Esophagus squamous epithelium (tissue), 4 donors: ENCODE measurements around the gene TMEM234.

Source experiments
- POLR2A ChIP-seq, 4 donors: fragments of 450-650 bp; IDR thresholded peaks; one replicate each; pipeline ENCODE4 v1.6.1; 2017; ENCODE audit warnings: antibody characterized with exemption in 4 of 4, mild to moderate bottlenecking in 4 of 4, moderate library complexity in 3 of 4
- TF ChIP-seq, protein P1 (sequence below), 6 experiments: fragments of 450-650 bp in 4 of 6; fragments of 200-600 bp in 2 of 6; sonication (generic) in 2 of 6; IDR thresholded peaks; one replicate each; pipeline ENCODE4 v1.5.1; 2016 to 2019; ENCODE audit warnings: antibody characterized with exemption in 6 of 6, mild to moderate bottlenecking in 4 of 6, moderate library complexity in 4 of 6

DNA sequence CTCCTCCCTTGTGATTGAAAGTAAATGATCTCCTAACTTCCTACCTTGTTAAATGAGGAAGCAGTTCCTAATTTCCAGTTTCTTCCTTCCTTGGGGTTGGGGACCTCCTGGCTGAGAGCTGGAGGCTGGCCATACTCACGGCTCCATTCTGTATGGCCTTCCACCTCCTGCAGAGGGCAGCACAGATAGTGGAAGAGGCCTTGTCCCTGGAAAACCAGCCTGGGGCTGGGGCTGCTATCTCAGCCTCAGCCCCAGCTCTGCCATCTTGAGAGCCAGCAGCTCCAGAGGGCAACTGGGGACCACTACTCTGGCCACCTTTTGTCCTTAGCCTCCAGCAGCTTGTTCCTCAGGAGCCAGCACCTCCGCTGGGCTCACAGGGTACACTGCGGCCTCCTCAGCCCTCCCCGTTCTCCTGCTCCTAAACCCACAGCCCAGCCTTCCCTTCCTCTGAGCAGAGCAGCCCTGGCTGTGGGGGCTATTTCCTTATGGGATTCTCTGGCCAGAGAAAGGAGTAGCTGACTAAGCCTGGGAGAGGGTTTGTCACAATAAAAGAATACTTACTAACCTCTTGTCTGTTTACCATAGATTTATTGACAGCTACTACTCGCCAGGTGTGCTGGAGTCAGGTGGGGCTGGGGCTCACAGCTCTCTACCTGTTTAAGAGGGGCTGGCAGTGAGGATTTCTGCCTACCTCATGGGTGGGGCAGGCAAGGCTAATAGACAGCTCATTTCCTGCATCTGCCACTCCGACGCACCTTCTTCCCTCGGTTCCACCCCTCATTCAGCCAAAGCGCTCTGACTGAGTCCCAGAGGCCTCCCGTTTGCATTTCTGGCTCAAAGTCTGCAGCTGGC is 6.3 kb downstream of the TMEM234 start:
- TF ChIP-seq, protein P1, sequence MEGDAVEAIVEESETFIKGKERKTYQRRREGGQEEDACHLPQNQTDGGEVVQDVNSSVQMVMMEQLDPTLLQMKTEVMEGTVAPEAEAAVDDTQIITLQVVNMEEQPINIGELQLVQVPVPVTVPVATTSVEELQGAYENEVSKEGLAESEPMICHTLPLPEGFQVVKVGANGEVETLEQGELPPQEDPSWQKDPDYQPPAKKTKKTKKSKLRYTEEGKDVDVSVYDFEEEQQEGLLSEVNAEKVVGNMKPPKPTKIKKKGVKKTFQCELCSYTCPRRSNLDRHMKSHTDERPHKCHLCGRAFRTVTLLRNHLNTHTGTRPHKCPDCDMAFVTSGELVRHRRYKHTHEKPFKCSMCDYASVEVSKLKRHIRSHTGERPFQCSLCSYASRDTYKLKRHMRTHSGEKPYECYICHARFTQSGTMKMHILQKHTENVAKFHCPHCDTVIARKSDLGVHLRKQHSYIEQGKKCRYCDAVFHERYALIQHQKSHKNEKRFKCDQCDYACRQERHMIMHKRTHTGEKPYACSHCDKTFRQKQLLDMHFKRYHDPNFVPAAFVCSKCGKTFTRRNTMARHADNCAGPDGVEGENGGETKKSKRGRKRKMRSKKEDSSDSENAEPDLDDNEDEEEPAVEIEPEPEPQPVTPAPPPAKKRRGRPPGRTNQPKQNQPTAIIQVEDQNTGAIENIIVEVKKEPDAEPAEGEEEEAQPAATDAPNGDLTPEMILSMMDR (IDR thresholded peaks at IDR 0.05): peak; percentile 29 to 81 (median 68)
- TF ChIP-seq POLR2A (IDR thresholded peaks at IDR 0.05): no peak
